Hypothalamus (tissue), 51 donors: Measurements from ENCODE around the gene PIK3CA.
"Not testable (repeated sequence)": the region's sequence is repeated elsewhere in the genome, so short reads cannot be mapped to it uniquely, and the experiment has no call there.

Source experiments
- DNase-seq, 51 donors: peaks; one replicate each; lab custom pipeline; 2025; lab: John Stamatoyannopoulos, UW

Gene PIK3CA

GRCh38 chr3:179194931-179195330, 46.8 kb downstream of the PIK3CA start:
- no peak for DNase-seq

DNA sequence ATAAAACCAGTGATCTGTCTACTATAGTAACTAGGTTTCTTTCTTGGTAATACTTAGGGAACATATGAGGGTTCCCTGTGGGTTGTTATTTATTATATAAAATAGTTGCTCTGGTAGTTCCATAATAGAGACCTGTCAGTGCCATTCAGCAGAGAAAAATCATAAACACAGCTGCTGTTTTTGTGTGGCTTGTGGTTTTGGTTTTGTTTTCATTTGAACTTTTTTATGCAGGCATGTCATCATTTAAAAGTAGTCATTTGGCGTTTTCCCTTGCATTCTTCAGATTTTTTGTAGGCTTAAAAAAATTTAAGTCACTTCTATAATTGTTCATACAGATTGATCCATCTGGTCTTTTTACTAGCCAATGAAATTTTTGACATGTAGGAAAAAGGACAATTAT, 47.9 kb downstream of the PIK3CA start:
- no peak for DNase-seq

DNA sequence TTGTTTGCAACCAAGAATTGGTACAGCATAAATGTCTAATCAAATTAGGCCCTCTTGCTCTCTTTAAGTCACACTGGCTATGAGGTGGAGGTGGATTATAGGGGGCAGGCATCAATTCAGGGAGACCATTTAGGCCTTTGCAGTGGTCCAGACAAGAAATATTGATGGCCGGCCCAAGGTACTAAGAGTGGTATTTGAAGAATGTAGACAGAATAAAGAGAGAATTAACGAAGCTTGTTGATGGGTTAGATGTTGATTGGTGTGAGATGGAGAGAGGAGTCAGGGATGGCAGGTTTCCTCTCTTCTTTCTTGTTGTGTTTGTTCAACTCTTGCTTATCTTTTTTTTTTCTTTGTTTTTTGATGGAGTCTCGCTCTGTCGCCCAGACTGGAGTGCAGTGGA, 48.5 kb downstream of the PIK3CA start:
- no peak for DNase-seq

- no peak for DNase-seq
Observed at GRCh38 chr3:179200790-179201189, 52.6 kb downstream of the PIK3CA start.

- not testable (repeated sequence) for DNase-seq
Observed at GRCh38 chr3:179215550-179215949, 67.4 kb downstream of the PIK3CA start.

GRCh38 chr3:179218213-179218612, 70.1 kb downstream of the PIK3CA start:
- DNase-seq, result not testable (repeated sequence)

- no peak for DNase-seq
Observed at GRCh38 chr3:179223548-179223947, 75.4 kb downstream of the PIK3CA start.

- DNase-seq, result no peak
Observed at GRCh38 chr3:179224584-179224983, 76.4 kb downstream of the PIK3CA start.

GRCh38 chr3:179227349-179227748, 79.2 kb downstream of the PIK3CA start:
- no peak for DNase-seq

GRCh38 chr3:179229177-179229576, 81.0 kb downstream of the PIK3CA start:
- no peak for DNase-seq

GRCh38 chr3:179233043-179233442, 84.9 kb downstream of the PIK3CA start:
- no peak for DNase-seq

- no peak for DNase-seq
Observed at GRCh38 chr3:179234199-179234598, 86.0 kb downstream of the PIK3CA start.

GRCh38 chr3:179236669-179237301, 88.6 kb downstream of the PIK3CA start:
- no peak for DNase-seq

DNA sequence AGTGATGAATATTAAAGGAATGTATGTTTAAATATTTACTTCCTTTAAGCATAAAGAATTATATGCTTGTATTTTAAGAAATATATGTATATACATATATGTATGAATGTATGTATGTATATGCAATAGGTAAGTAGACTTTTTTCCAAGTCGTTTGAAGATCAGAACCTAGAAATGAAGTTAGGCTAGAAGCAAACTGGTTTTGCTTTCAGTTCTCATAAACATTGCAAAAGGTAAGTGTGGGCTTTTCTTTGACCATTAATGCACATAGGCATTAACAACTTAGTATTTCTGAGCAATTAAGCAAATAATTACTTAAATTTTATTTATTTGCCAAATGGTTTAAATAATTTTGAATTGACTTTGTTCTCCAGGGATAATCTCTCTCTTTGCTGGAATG, 92.1 kb downstream of the PIK3CA start:
- DNase-seq, result not testable (repeated sequence)

DNA sequence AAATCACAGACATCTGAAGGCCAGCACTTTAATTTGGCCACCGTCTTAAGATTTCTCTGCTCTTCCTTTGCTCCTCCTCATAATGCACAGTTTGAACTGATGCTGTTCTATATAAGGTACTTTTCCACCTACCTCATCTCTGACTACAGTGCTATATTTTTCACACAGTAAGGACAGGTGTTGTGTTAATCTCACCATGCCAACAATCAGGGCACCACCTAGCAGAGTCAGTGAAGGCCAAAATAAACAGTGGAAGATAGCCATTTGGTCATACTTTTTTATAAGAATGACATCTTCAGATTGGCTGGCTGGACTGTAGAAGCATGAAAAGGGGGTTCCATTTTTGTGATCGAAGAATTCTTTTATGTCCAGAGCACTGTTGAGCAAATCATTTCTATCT, 94.7 kb downstream of the PIK3CA start:
- DNase-seq, result not testable (repeated sequence)

DNA sequence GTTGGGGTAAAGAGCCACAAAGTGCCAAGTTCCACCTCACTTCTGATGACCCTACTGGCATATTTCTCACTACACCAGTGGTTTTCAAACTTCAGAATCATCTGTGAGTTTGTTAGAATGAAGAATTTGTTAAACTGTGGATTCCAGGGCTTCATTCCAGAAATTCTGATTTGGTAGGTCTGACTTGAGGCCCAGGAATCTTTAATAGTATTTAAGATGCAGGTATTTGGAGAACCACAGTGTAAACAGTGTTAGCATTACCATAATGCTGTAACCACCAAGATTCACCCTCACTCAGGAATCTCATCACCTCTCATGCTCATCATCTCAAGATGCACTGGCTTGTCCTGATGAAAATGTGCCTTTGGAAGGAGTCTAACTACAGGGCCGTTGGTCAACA, 96.7 kb downstream of the PIK3CA start:
- DNase-seq, result no peak

GRCh38 chr3:179247289-179248015, 99.3 kb downstream of the PIK3CA start:
- DNase-seq, result no peak

GRCh38 chr3:179250803-179251476, 102.8 kb downstream of the PIK3CA start, which contains the start of gene KCNMB3:
Gene KCNMB3, minus strand, starts transcription at chr3:179251114. Its CDS starts 124 bp downstream, at chr3:179250990.
- no peak for DNase-seq

DNA sequence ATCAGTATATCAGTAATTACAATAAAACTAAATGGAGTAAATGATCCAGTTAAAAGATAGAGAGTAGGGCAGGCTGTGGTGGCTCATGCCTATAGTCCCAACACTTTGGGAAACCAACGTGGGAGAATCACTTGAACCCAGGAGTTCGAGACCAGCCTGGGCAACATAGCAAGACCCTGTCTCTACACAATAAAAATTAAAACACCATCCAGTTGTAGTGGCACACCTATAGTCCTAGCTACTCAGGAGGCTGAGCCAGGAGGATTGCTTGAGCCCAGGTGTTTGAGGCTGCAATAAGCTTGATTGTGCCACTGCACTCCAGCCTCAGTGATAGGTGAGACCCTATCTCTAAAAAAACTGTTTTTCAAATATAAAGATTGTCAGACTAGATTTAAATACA, 108.7 kb downstream of the PIK3CA start:
- no peak for DNase-seq

DNA sequence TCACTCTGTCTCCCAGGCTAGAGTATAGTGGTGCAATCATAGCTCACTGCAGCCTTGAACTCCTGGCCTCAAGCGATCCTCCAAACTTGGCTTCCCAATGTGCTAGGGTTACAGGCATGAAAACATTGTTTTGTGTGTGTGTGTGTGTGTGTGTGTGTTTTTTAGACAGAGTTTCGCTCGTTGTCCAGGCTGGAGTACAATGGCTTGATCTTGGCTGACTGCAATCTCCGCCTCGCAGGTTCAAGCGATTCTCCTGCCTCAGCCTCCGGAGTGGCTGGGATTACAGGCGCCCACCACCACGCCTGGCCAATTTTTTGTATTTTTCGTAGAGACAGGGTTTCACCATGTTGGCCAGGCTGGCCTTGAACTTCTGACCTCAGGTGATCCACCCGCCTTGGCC, 109.6 kb downstream of the PIK3CA start:
- DNase-seq, result not testable (repeated sequence)

- DNase-seq, result no peak
Observed at GRCh38 chr3:179258820-179259219, 110.7 kb downstream of the PIK3CA start.
